ENCODE data around the gene XKR8. TPM values are rescaled to one million over a fixed set of nuclear protein-coding genes. Genes with fewer than 3 reads are reported as not detected.

XKR8 gene
- polyA plus RNA-seq, 3 donors: 12.3 to 36.7 (median 25.9) TPM

GRCh38 chr1:27915082-27915575 is 44.6 kb upstream of the XKR8 start:
- Histone ChIP-seq H3K79me2 (ENCODE audit: insufficient read depth, low read length) (peaks cover 42% of the 10 kb centered on the region), H3K9ac (ENCODE audit: insufficient read depth, low read length, poor library complexity, severe bottlenecking) (no peak overlapping the region), H4K20me1 (ENCODE audit: insufficient read depth, low read length) (no peaks in the 10 kb centered on the region), H3K36me3 (replicated peaks in 1 of 2; ENCODE audit: control insufficient read depth in 1 of 2, insufficient read depth in 2 of 2, low read length in 2 of 2) (peaks cover 20 to 27% of the 10 kb centered on the region in 2 donors), H3K27me3 (ENCODE audit: control insufficient read depth in 2 of 2, insufficient read depth in 2 of 2, low read length in 2 of 2) (no peaks in the 10 kb centered on the region), H3K4me1 (ENCODE audit: control insufficient read depth in 1 of 2, insufficient read depth in 2 of 2, low read length in 2 of 2) (peaks cover 16 to 21% of the 10 kb centered on the region in 2 donors), H2AFZ (ENCODE audit: insufficient read depth, low read depth, low read length, poor library complexity, severe bottlenecking) (peak overlapping the region; percentile 93), H3K27ac (ENCODE audit: low read depth in 1 of 2, low read length in 2 of 2) (peak overlapping the region; percentile 93 to 95), H3K4me2 (replicated peaks; ENCODE audit: extremely low read depth, low read length, poor library complexity, severe bottlenecking) (no peak overlapping the region), H3K9me3 (replicated peaks in 1 of 2; ENCODE audit: control insufficient read depth in 1 of 2, insufficient read depth in 1 of 2, low read length in 2 of 2) (peaks cover 0 to 8% of the 10 kb centered on the region in 2 donors), H3K4me3 (replicated peaks in 1 of 3; ENCODE audit: low read depth in 2 of 3, low read length in 3 of 3) (no peak overlapping the region)
- Mint-ChIP-seq H3K36me3 (peaks cover 9 to 24% of the 10 kb centered on the region in 2 donors), H3K4me3 (peak overlapping the region in 1 of 2 donors; percentile 99), H3K27me3 (ENCODE audit: low read depth in 3 of 3) (peaks cover 0 to 3% (median 2%) of the 10 kb centered on the region in 3 donors), H3K4me1 (peaks cover 15% of the 10 kb centered on the region), H3K27ac (peak overlapping the region; percentile 97 to 99 (median 98)), H3K9me3 (peaks cover 4 to 13% (median 9%) of the 10 kb centered on the region in 7 donors)
- WGBS (ENCODE audit: insufficient coverage): 60% methylated on average over 1 of the region's 7 CpGs
- no peak for DNase-seq
- TF ChIP-seq CTCF (IDR thresholded peaks at IDR 0.05): no peak
- intact Hi-C loops (cut with micrococcal nuclease): no loop called here

- H3K27me3 ChIP-seq (ENCODE audit: control insufficient read depth in 2 of 2, insufficient read depth in 2 of 2, low read length in 2 of 2): no peaks in the 10 kb centered on the region
- H3K79me2 ChIP-seq (ENCODE audit: insufficient read depth, low read length): no peaks in the 10 kb centered on the region
- H3K4me2 ChIP-seq (replicated peaks; ENCODE audit: extremely low read depth, low read length, poor library complexity, severe bottlenecking): no peak overlapping the region
- H3K36me3 Mint-ChIP-seq: no peaks in the 10 kb centered on the region
- H2AFZ ChIP-seq (ENCODE audit: insufficient read depth, low read depth, low read length, poor library complexity, severe bottlenecking): no peak overlapping the region
- peaks cover 3 to 4% (median 3%) of the 10 kb centered on the region in 3 donors for H3K27me3 Mint-ChIP-seq (ENCODE audit: low read depth in 3 of 3)
- no peaks in the 10 kb centered on the region for H3K4me1 ChIP-seq (ENCODE audit: control insufficient read depth in 1 of 2, insufficient read depth in 2 of 2, low read length in 2 of 2)
- no peak for TF ChIP-seq CTCF (IDR thresholded peaks at IDR 0.05)
- no CpG with 5 or more reads among the region's 3 CpGs for WGBS (ENCODE audit: insufficient coverage)
- no peak overlapping the region for H3K4me3 Mint-ChIP-seq
- no peak overlapping the region for H3K27ac Mint-ChIP-seq
- no peaks in the 10 kb centered on the region for H3K4me1 Mint-ChIP-seq
- DNase-seq: no peak
- no peak overlapping the region for H3K27ac ChIP-seq (ENCODE audit: low read depth in 1 of 2, low read length in 2 of 2)
- no peaks in the 10 kb centered on the region for H4K20me1 ChIP-seq (ENCODE audit: insufficient read depth, low read length)
- H3K9me3 Mint-ChIP-seq: peaks cover 0 to under 1% (median 0%) of the 10 kb centered on the region in 7 donors
- no peaks in the 10 kb centered on the region for H3K9me3 ChIP-seq (replicated peaks in 1 of 2; ENCODE audit: control insufficient read depth in 1 of 2, insufficient read depth in 1 of 2, low read length in 2 of 2)
- no peaks in the 10 kb centered on the region for H3K36me3 ChIP-seq (replicated peaks in 1 of 2; ENCODE audit: control insufficient read depth in 1 of 2, insufficient read depth in 2 of 2, low read length in 2 of 2)
- no peak overlapping the region for H3K4me3 ChIP-seq (replicated peaks in 1 of 3; ENCODE audit: low read depth in 2 of 3, low read length in 3 of 3)
- intact Hi-C loops (cut with micrococcal nuclease): no loop called here
- no peak overlapping the region for H3K9ac ChIP-seq (ENCODE audit: insufficient read depth, low read length, poor library complexity, severe bottlenecking)
These were observed 37.5 kb upstream of the XKR8 start for GRCh38 chr1:27922272-27922671.
